ENCODE results near the gene SAMD1. TPM values are rescaled to one million over a fixed set of nuclear protein-coding genes. Genes with fewer than 3 reads are reported as not detected.

SAMD1 gene
- total and polyA plus RNA-seq, 2 of the 13 experiments (the other 11 are each of a cell fraction or from before 2014, with no cell fraction given) = 17.5 to 45.0 TPM

DNA sequence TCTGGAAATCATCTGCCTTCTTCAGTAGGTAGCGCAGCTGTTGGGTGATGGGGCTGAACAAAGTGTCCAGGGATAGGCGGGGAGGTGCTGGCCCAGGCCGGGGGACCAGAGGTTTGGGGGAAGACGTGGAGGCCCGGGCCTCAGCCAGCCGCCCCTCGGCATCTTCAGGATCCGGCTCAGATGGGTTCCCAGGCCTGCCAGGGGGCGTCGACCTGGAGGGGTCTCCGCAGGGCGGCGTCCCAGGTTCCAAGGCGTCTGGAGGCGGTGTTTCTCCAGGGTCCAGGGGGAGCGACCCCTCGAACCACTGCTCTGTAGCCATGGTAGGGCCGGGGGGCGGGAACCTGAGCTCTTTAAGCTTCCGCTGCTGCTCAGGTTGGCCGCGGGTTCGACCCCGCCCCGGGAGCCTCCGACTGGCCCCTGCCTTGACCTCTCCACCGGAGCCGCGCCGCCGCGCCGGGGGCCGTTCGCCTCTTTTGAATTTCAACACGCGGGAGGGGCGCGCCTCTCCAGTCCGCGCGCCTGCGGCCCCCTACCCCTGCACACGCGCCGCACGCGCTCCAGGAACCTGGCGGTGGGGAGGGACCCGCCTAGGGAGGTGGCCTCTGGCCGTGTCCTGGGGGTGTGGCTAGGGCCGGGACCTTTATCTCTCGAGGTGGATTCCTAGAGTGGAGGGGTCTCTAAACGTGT lies 5.1 kb downstream of the SAMD1 start, which contains the start of gene C19orf67 (continued):
- TF ChIP-seq CREBL2 (CRISPR knock-in tag; IDR thresholded peaks at IDR 0.05; ENCODE audit: borderline replicate concordance) (no peak), HNF4G (IDR thresholded peaks at IDR 0.05; ENCODE audit: borderline replicate concordance, low read depth, low read length) (no peak), HNF4G (CRISPR knock-in tag; IDR thresholded peaks at IDR 0.05; ENCODE audit: borderline replicate concordance, low read depth) (no peak), SIN3A (IDR thresholded peaks at IDR 0.05; ENCODE audit: borderline replicate concordance, low read depth, low read length) (no peak), RBFOX2 (IDR thresholded peaks at IDR 0.05; ENCODE audit: low read depth, low read length) (peak; percentile 73), SAP130 (CRISPR knock-in tag; IDR thresholded peaks at IDR 0.05; ENCODE audit: low read depth) (peak; percentile 8; the same call in 1 of the 2 replicates), PAXIP1 (CRISPR knock-in tag; conservative IDR thresholded peaks at IDR 0.05) (0 out of 2 replicates have a peak, but pooled peaks have one; percentile 8), PPARG (CRISPR knock-in tag; conservative IDR thresholded peaks at IDR 0.05) (no peak), TEAD3 (CRISPR knock-in tag; optimal IDR thresholded peaks at IDR 0.05; ENCODE audit: borderline replicate concordance) (no peak), RBM39 (IDR thresholded peaks at IDR 0.05; ENCODE audit: low read depth, low read length, poor library complexity, severe bottlenecking) (peak; percentile 41), SRF (IDR thresholded peaks at IDR 0.05; ENCODE audit: low read depth, low read length) (no peak), NFIC (IDR thresholded peaks at IDR 0.05; ENCODE audit: low read length) (no peak), RXRA (CRISPR knock-in tag; IDR thresholded peaks at IDR 0.05) (peak; percentile 29; the same call in 1 of the 2 replicates), TERF1 (CRISPR knock-in tag; IDR thresholded peaks at IDR 0.05) (no peak), TFDP1 (CRISPR knock-in tag; IDR thresholded peaks at IDR 0.05; ENCODE audit: borderline replicate concordance) (peak; percentile 17; the same call in 1 of the 2 replicates), DMTF1 (CRISPR knock-in tag; IDR thresholded peaks at IDR 0.05) (no peak), ZNF260 (CRISPR knock-in tag; IDR thresholded peaks at IDR 0.05; ENCODE audit: borderline replicate concordance, low read depth) (no peak), HDAC1 (CRISPR knock-in tag; IDR thresholded peaks at IDR 0.05) (peak; percentile 27; the same call in 1 of the 2 replicates)
